Skeletal muscle tissue (tissue), 4 donors: Measurements from ENCODE around the gene CEBPA. TPM values are rescaled to one million over a fixed set of nuclear protein-coding genes. Genes with fewer than 3 reads are reported as not detected.
"Not testable (repeated sequence)": the region's sequence is repeated elsewhere in the genome, so short reads cannot be mapped to it uniquely, and the experiment has no call there.

Experiments used
- H3K27ac ChIP-seq: one replicate; pipeline ENCODE4 v1.7.0; 2013; ENCODE audit warnings: mild to moderate bottlenecking, low read depth, low read length, inconsistent platforms
- H3K27me3 ChIP-seq, 3 donors: one replicate each; pipeline ENCODE4 v1.7.0; 2013; ENCODE audit warnings: low read length in 3 of 3; ENCODE audit not compliant: control insufficient read depth in 3 of 3, insufficient read depth in 3 of 3
- H3K36me3 ChIP-seq, 3 donors: one replicate each; pipeline ENCODE4 v1.7.0; 2013; ENCODE audit warnings: low read length in 3 of 3; ENCODE audit not compliant: control insufficient read depth in 3 of 3, insufficient read depth in 3 of 3
- H3K4me1 ChIP-seq, 3 donors: one replicate each; pipeline ENCODE4 v1.7.0; 2013; ENCODE audit warnings: low read length in 3 of 3, mild to moderate bottlenecking in 3 of 3; ENCODE audit not compliant: control insufficient read depth in 3 of 3, insufficient read depth in 3 of 3
- H3K4me3 ChIP-seq, 3 donors: one replicate each; pipeline ENCODE4 v1.7.0; 2013; ENCODE audit warnings: low read length in 3 of 3
- H3K9ac ChIP-seq, 3 donors: one replicate each; pipeline ENCODE4 v1.7.0; 2013; ENCODE audit warnings: low read length in 3 of 3, mild to moderate bottlenecking in 3 of 3, moderate library complexity in 2 of 3, low read depth in 1 of 3
- H3K9me3 ChIP-seq, 3 donors: one replicate each; pipeline ENCODE4 v1.7.0; 2013; ENCODE audit warnings: low read length in 3 of 3; ENCODE audit not compliant: control insufficient read depth in 3 of 3
- total RNA-seq: library from RNA; depleted of rRNA; stranded (reverse); fragments of >200 nt; gene quantifications from one replicate; pipeline ENCODE4 v1.2.3, GENCODE V29; 2014
- donor health status: Osteomylitis.

The CEBPA gene
- total RNA-seq, 1 donor from 2014 or later: 17.2 TPM

DNA sequence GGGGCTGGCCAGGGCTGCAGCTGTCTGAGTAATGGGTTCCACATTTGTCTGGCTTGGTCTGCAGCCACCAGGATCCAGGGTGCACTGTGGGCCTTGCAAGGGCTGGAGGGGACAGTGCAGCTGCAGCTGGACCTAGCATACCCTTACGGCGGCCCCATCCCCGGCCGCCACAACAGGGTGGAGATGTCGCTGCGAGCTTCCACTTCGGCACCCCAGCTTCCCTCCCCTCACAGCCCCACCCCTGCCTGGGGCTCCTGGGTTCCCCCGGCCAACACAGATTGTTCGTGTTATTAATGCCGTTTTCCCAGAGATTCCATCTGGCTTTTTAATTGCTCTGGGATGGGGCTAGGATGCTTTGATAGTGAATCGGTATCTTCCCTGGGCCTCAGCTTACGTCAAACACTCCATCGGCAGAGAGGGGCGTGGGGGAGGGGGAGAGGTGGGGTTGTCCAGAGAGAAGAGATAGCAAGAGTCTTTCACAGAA lies 5.8 kb downstream of the CEBPA start:
- Histone ChIP-seq H3K4me1 (peaks cover 25 to 33% (median 30%) of the 10 kb centered on the region in 3 donors), H3K9me3 (peaks cover 0 to 2% (median 0%) of the 10 kb centered on the region in 3 donors), H3K9ac (no peak overlapping the region), H3K4me3 (no peak overlapping the region), H3K27me3 (peaks cover 0 to 4% (median 0%) of the 10 kb centered on the region in 3 donors), H3K27ac (no peak overlapping the region), H3K36me3 (no peaks in the 10 kb centered on the region)

DNA sequence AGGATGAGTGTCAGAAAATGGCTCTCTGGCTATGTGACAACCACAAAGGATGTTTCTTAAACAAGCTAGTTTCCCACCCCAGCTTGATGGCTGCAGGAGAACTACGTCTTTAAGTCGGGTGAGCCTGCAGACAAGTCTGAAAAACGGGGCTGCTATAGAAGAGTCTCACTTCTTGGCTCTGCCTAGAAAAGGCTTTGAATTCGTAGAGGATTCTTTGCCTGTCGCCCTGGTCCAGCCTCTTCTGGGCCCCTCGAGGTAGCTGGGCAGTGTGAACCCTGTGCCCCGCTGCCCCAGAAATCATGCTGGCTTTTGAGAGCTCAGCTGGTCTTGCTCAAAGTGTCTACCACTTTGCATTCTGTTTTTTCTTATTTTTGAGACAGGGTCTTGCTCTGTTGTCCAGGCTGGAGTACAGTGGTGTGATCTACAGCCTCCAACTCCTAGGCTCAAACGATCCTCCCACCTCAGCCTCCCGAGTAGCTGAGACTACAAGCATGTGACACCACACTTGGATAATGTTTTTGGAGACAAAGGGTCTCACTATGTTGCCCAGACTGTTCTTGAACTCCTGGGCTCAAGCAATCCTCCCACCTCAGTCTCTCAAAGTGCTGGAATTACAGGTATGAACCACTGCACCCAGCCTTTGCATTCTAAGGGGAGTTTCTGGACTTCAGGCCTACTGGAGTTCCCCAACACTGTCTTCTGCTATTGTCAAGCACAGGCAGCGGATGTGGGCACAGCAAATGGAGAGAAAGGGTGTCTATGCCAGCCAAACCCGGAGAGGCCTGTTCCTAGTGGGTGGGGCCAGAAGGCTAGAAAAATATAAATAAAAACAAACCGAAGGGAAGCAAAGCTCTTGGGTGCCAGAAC lies 6.5 kb downstream of the CEBPA start:
- Histone ChIP-seq H3K4me1 (peaks cover 21 to 28% (median 25%) of the 10 kb centered on the region in 3 donors), H3K27ac (no peak overlapping the region), H3K9ac (no peak overlapping the region), H3K4me3 (no peak overlapping the region), H3K9me3 (no peaks in the 10 kb centered on the region), H3K36me3 (no peaks in the 10 kb centered on the region), H3K27me3 (peaks cover 0 to 4% (median 0%) of the 10 kb centered on the region in 3 donors)

DNA sequence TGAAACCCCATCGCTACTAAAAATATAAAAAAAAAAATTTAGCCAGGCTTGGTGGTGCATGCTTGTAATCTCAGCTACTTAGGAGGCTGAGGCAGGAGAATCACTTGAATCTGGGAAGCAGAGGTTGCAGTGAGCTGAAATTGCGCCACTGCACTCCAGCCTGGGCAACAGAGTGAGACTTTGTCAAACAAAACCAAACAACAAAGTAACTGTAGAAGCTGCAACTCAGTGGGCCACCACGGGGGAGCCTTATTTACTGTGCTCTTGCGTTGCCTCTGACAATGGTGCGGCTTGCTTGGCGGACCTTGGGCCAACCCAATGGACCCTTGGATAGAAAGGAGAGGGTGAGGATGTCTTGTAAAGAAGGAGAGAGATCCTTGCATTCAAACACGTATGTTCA lies 7.3 kb downstream of the CEBPA start:
- peaks cover 17 to 20% (median 17%) of the 10 kb centered on the region in 3 donors for H3K4me1 ChIP-seq
- not testable (repeated sequence) for H3K4me3 ChIP-seq, H3K9ac ChIP-seq, H3K27me3 ChIP-seq, H3K9me3 ChIP-seq, H3K27ac ChIP-seq, H3K36me3 ChIP-seq

DNA sequence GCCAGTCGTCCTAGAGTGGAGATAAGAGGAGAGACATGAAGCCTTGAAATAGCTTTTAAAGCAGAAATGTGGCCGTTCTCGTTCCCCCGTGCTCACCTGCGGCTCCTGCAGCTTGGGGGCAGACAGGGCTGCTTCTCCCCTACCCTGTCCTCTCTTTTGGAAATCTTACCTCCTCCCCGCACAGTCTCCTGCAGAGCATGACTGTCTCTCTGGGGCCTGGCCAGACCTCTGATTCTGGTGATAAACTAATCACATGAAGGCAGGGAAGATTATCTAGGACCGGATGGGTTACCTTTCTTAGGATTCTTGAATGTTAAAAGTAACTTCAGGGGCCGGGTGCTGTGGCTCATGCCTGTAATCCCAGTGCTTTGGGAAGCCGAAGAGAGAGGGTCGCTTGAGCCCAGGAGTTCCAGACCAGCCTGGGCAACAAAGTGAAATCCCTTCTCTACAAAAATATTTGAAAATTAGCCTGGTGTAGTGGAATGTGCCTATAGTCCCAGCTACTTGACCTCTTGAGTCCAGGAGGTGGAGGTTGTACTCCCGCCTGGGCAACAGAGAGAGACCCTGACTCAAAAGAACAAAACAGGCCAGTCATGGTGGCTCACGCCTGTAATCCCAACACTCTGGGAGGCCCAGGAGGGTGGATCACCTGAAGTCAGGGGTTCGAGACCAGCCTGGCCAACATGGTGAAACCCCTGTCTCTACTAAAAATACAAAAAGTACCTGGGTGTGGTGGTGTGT lies 8.1 kb downstream of the CEBPA start:
- Histone ChIP-seq H3K27me3 (peaks cover 0 to 4% (median 0%) of the 10 kb centered on the region in 3 donors), H3K9ac (peak overlapping the region in 1 of 3 donors; percentile 40), H3K36me3 (no peaks in the 10 kb centered on the region), H3K9me3 (peaks cover 0 to 6% (median 4%) of the 10 kb centered on the region in 3 donors), H3K4me1 (peaks cover 15 to 18% (median 17%) of the 10 kb centered on the region in 3 donors), H3K27ac (peak overlapping the region; percentile 63), H3K4me3 (no peak overlapping the region)

DNA sequence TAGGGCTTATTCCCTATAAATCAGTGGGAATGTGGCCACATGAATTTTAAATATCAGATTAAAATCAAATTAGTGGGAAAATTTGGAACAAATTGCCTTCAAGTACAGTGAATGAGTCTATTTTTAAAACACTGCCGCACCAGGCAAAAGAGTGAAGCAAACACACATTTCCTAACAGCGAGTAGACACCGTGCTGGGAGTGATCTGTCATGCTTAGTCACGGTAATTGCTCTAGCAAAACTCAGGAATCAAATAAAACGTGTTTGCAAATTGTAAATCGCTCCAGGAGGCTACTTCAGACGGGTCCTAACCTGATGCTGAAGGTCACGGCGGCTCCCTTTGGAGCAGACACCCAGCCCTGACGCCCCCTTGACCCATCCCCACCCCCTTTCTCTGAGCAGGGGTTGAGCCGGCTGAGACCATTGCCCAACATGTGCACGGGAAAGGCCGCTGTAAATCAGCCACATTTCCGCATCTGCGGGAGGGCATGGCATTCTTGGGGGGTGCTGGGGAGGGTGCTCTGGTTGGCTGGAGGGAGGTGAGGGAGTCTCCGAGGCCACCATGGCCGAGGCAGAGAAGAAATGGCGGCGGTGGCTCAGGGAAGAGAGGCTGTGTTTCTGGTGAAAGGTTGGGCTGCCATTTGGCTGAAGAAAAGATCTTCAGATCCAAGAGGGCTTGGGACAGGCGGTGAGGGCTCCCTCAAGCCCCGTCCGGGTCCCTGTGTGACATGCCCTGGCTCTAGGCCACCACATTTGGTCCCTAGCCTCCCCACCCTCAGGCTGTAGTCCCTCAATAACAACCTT lies 8.9 kb downstream of the CEBPA start:
- Histone ChIP-seq H3K4me3 (no peak overlapping the region), H3K9me3 (peaks cover 2 to 9% (median 5%) of the 10 kb centered on the region in 3 donors), H3K36me3 (no peaks in the 10 kb centered on the region), H3K4me1 (peaks cover 15 to 18% (median 17%) of the 10 kb centered on the region in 3 donors), H3K9ac (peak overlapping the region in 2 of 3 donors; percentile 2 to 40), H3K27me3 (peaks cover 0 to 4% (median 0%) of the 10 kb centered on the region in 3 donors), H3K27ac (peak overlapping the region; percentile 63)

DNA sequence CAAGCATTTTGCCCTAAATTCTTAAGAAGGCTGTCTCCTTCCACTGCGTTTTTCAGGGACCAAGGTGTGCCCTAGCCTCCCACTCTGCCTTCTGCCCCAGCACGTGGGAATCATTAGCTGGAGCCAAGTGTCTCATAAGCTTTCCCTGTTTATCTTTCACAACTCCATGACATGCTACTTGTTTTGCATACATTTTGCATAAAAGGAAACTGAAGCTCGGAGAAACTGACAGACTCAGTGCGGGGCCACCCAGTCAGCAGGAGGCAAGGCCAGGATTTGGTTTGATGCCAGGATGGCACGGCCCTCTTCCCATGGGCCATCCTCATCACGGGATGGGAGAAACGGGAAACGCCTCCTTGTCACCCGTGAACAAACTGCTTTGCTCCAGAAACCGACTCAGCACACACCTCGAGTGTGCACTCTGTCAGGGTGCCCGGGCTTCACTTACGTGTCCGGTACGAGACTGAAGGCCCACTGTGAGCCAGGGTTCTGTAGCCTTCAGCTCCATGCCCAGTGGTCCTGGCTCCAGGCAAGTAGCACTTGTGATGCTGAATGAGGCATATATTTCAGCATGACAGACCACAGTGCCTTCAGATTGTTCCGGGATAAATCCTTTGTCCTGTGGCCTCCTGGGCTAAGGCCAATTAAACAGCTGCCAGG lies 9.6 kb downstream of the CEBPA start:
- peak overlapping the region in 2 of 3 donors; percentile 2 to 25 for H3K9ac ChIP-seq
- H3K36me3 ChIP-seq: no peaks in the 10 kb centered on the region
- H3K9me3 ChIP-seq: peaks cover 2 to 11% (median 5%) of the 10 kb centered on the region in 3 donors
- peaks cover 15 to 18% (median 17%) of the 10 kb centered on the region in 3 donors for H3K4me1 ChIP-seq
- peak overlapping the region; percentile 63 for H3K27ac ChIP-seq
- peaks cover 0 to 4% (median 0%) of the 10 kb centered on the region in 3 donors for H3K27me3 ChIP-seq
- peak overlapping the region in 2 of 3 donors; percentile 23 to 29 for H3K4me3 ChIP-seq

DNA sequence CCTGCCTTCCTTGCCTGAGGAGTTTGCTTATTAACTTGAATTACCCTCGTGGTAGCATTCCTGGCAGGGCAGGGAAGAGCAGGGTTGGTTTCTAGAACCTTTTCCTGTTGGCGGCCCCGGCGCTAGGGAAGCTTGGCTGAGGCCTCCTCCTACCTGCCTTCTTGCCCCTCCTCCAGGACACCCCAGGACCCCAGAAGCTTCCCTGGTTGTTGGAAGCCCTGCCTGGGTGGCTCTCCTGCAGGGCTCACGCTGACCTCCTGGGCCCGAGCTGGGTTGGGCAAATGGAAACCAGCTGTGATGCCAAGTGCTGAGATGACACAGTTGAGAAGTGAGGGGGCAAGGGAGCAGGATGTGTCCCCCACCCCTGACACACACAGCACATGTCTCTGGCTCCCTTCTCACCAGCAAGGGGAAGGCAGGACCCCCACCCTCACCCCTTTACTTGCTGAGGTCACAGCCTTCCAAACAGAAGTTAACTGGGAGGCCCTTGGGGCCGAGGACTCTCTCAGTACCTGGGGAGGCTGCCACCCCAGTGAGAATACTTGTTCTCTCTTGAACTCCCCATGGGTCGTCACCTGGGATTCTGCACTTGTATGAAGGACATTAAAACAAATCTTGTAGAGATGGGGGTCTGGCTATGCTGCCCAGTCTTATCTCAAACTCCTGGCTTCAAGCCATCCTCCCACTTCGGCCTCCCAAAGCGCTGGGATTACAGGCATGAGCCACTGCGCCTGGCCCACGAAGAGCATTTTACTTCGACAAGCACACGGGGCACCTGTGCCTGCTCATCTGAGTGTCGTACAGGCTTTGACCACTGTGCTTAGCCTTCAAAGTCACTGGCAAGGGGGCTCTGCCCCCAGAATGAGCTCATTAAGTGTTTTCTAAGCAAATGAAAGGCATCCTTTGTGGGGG lies 10.5 kb downstream of the CEBPA start:
- Histone ChIP-seq H3K9ac (no peak overlapping the region), H3K36me3 (no peaks in the 10 kb centered on the region), H3K4me3 (no peak overlapping the region), H3K4me1 (peaks cover 15 to 18% (median 17%) of the 10 kb centered on the region in 3 donors), H3K27me3 (peaks cover 0 to 4% (median 0%) of the 10 kb centered on the region in 3 donors), H3K9me3 (peaks cover 2 to 11% (median 5%) of the 10 kb centered on the region in 3 donors), H3K27ac (no peak overlapping the region)

DNA sequence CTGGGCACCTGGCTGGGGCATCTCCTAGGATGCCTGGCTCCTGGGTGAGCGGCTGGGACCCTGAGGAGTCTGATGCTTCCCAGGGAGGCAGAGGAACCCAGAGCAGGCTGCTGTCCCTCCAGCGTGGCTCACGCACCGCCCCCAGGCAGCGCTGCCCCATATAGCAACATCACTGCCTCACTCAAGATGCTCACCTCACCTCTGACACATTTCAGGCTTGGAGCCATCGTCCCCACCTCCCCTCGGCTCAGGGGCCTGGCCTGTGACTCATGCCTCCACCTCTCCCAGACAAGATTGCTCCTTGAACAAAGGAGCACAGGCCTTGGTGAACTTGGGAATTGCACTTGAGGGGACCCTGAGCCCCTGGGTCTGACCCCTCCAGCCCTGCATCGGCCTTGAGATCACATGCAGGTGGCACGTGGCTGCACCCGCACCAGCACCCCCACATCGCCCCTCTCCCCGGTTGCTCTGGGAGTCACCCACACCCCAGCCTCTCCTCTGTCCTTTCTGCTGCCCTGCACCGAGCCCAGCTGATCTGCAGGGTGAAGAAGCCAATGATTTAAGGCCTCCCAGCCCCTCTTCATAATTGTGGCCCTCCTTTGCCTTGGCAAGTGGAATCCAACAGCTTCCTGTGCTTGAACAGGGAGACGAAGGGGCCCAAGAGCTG lies 11.2 kb downstream of the CEBPA start:
- Histone ChIP-seq H3K9me3 (peaks cover 2 to 11% (median 5%) of the 10 kb centered on the region in 3 donors), H3K27ac (no peak overlapping the region), H3K36me3 (no peaks in the 10 kb centered on the region), H3K9ac (no peak overlapping the region), H3K4me1 (peaks cover 15 to 18% (median 17%) of the 10 kb centered on the region in 3 donors), H3K4me3 (no peak overlapping the region), H3K27me3 (peaks cover 0 to 4% (median 0%) of the 10 kb centered on the region in 3 donors)
